Stimulated activated CD4-positive, alpha-beta T cell treated with anti-CD3 and anti-CD28 coated beads, Interleukin-1b, Interleukin-23, amount 100 ng/mL, for 24 hours (primary cell): Measurements from ENCODE around the gene EPHB2.
A peak's percentile ranks its signal among the peaks of the same experiment; 100 is the strongest.
"Not testable (repeated sequence)": the region's sequence is repeated elsewhere in the genome, so short reads cannot be mapped to it uniquely, and the experiment has no call there.

Experiments used
- DNase-seq, 4 experiments: peaks; one replicate each; pipeline ENCODE4 v3.0.0-alpha.2; 2020; ENCODE audit warnings: low read depth in 4 of 4, low spot score in 1 of 4

Gene EPHB2

GRCh38 chr1:22689505-22689904 is 21.1 kb upstream of the EPHB2 start:
- DNase-seq = no peak

DNA sequence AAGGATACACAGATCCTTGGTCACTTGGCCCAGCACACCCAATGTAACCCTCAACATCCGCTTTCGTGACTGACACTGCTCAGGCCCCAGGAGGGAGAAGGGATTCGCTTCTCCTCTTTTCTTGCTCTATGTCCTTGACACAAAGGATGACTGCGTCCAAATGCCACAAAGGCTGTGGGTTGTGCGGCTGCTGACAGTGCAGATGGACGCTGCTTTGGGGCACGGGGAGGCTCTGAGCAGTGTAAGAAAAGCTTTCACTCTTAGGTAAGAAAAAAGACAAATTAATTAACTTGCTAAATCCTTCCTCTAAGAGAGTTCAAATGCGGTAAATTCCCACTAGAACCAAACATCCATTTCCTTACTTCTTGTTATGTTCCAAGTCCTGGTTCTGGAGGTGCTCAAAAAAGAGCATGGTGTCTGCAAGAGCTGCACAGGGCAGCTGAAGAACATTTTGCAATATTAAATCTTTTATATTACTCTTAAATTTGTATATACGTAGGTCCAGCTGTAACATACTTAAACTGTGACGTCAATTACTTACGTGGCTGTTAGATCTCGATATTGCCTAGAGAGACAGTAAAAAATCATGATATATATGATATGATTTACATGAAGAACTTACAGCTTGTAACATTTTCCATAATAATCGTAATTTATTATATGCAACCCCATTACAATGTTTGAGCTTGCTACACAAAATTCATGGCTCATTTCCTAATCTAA is 19.4 kb upstream of the EPHB2 start:
- DNase-seq = no peak

GRCh38 chr1:22694172-22694571 is 16.5 kb upstream of the EPHB2 start:
- DNase-seq = no peak

DNA sequence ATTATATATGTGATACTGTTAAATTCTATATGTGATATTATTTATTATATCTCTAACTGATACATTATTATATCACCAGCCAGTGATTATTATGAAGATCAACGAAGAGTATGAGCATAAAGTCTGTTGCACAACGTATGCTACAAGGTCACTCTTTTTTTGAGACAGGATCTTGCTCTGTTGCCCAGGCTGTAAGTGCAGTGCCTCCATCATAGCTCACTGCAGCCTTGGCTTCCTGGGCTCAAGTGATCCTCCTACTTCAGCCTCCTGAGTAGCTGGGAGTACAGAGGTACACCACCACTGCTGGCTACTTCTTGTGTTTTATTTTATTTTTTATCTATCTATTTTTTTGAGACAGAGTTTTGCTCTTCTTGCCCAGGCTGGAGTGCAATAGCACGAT is 14.0 kb upstream of the EPHB2 start:
- no peak for DNase-seq

- no peak for DNase-seq
Observed at GRCh38 chr1:22697980-22698379, 12.7 kb upstream of the EPHB2 start.

GRCh38 chr1:22699681-22700520 is 10.7 kb upstream of the EPHB2 start:
- no peak for DNase-seq

DNA sequence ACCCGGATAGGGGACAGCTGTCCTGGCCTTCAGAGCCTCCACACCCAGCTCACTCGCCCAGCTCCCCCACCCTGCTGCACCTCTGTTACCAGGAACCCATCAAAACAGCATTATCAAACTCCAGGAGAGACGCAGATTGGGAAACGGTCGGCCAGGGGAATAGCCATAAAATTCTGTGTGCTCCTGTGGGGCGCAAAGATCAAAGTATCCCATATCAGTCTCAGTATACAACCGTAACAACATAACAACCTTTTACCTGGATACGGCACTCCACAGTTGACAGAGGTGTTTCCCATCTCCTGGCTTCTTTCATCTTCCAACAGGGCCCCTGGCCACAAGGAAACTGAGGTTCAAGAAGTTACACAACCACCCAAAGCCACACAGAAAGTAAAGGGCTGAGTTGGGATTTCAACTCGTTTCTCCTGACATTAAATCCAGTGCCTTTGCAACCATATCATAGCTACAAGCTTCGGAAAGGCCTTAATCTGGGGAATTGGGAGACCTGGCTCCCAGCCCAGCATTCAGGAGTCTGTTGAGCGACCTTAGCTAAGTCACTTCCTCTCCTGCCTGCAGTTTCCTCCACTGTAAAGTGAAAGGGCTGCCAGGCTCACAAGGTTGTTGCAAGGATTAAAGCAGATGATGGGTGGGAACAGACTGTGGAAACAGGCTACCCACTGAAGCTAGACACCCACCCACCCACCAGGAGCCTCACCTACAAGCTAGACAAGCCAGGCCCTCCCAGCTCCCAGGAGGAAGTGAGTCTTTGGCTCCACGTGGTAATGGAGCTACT is 8.1 kb upstream of the EPHB2 start:
- no peak for DNase-seq

DNA sequence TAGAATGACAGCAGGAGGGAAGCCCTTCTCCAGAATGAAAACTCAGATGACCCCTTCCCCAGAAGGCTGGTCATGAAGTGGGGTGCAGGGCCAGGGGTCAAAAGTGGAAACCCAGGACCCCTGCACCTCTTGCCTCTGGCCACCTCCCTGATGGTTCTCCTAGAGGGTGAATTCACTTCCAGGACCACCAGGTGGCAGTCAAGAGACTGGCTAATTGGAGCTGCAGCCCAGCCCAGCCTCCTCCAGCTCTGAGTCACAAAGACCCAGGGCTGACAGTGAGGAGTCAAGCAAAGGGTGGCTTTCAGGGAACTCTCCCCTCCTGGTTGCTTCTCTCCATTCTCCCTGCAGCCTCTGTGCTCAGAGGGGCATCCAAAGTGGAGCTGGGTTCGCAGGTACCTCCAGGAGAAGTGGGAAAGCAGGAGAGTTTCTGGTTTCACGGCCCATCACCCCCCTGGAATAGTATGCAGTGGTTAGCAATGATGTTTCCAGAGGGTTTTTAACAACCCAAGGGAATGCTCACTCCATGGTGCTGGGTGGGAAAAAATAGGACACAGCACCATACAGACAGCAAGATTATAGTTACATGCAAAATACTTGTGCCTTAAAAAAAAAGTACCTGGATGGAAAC is 6.1 kb upstream of the EPHB2 start:
- DNase-seq = peak; percentile 56 to 77 (median 64)

DNA sequence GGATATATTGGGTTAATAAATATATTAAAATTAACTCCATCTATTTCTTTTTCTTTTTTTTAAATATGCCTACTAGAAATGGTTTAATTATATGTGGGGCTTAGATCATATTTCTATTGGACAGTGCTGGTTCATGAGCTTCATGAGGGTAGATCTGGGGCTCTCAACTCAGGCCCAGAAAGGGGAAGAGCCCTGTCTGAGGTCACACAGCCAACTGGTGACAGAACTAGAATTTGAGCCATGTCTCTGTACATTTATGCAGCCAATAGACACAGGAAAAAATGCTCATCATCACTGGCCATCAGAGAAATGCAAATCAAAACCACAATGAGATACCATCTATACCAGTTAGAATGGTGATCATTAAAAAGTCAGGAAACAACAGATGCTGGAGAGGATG is 5.1 kb upstream of the EPHB2 start:
- no peak for DNase-seq

DNA sequence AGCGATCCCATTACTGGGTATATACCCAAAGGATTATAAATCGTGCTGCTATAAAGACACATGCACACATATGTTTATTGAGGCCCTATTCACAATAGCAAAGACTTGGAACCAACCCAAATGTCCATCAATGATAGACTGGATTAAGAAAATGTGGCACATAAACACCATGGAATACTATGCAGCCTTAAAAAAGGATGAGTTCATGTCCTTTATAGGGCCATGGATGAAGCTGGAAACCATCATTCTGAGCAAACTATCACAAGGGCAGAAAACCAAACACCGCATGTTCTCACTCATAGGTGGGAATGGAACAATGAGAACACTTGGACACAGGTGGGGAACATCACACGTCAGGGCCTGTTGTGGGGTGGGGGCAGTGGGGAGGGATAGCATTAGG is 4.5 kb upstream of the EPHB2 start:
- not testable (repeated sequence) for DNase-seq

DNA sequence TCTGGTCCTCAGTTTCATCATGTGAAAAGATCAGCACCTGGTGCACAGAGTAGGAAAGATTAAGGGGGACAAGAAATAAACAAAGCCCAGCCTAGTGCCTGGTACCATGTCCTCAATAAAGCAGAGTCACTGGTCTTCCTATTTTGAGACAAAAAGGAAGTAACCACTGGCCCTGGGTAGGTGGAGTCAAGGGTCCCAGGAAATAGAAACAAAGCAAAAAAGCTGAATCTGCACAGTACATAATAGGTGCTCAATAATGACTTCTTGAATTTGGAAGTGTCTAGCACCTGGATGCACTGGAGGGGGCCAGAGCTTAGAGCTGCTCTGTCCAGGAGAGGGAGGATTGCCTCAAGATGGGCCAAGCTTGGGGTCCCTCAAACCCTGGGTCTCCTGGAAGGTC is 1.9 kb upstream of the EPHB2 start:
- no peak for DNase-seq

- no peak for DNase-seq
Observed at GRCh38 chr1:22709227-22709626, 1.4 kb upstream of the EPHB2 start.

- DNase-seq = peak in 2 of 4 experiments; percentile 16 to 24
Observed at GRCh38 chr1:22709891-22710700, 543 bp upstream of the EPHB2 start.

GRCh38 chr1:22711071-22711470 is 432 bp downstream of the EPHB2 start:
- DNase-seq = no peak

DNA sequence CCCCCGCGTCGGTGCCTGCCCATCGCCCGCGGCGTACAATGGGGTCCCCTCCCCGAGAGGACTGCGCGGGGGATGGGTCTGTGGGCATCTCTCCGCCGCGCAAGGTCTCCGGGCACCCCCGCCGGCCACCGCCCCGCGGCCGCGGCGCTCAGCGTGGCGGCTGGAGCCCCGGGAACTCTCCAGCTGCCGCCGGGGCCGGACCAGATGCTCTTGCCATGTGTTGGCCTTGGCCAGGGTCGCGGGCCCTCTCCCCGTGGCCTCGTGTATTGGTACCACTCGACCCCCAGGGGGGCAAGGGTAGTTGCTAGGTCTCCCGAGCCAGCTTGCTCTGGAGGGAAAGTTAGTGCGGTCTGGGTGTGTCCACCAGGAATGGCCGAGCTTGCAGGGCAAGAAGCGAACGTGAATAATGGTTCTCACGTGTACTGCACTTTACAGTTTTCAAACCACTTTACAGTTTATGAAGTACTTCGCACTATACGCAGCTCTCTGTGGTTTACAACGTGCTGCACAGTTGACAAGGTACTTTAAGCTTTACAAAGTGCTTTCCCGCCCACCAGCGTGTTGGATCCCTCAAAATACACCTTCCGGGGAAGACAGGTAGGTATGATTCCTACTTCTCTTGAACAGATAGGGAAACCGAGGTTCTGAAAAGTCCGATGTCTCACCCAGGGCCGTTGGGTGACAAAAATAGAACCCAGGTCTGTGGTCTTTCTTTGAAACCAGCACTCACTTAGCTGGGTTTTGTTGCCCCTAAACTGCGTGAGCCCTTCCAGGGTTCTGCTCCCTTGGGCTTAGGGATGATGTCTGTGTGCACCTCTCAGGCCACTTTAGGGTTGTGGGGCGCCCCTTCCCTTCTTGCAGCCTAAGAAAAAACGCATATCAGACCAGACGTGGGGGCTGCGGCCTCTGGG is 1.2 kb downstream of the EPHB2 start:
- no peak for DNase-seq

DNA sequence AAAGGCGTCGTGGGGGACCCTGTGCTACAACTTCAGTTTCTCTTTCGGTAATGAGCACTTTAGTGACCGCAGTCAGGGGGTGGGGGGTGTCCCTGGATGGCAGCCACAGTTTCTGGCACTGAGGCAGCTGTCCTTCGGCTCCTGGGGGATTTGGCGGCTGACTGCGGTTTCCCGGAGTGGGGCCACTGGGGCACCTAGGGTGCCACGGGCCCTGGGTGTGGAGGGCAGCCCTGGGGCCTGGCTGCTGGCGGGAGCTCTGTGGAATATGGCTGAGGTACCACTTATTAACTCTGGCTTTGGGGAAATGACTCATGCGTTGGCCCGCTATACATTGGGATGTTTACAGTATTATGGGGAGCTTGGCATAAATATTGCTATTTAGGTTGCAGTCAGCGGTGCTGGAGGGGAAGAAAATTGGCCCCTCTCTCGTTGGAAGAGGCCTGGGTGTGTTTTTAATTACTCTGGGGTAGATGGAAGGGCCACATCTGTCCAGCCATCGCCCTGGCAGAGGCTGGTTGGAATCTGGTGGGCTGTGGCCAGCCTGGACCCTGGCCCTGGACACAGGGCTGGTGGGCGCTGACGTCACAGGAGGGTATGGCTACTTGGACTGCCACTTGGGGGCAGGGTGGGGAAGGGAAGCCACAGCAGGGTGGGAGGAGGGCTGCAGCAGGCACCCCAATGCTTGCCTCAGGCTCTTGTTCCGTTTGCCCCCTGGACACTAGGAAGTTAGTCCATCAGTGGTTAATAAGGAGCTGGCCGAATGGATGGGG is 2.0 kb downstream of the EPHB2 start:
- peak in 2 of 4 experiments; percentile 10 to 16 for DNase-seq

DNA sequence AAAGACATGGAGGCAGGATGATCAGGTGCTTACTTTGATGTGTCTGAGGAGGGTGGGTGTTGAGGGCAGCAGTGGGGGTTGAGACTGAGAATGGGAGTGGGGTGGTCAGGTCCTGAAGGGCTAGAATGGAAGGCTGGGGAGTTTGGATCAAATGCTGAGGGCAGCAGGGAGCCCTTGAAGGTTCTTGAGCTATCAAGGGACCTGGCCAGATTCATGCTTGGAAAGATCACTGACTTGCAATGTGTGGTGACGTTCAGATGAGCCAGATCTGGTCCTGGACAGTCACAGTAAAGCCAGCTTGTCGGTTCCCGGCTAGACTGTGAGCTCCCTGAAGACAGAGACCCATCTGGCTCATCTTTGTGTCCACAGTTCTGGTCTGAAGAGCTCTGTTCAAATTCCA is 3.8 kb downstream of the EPHB2 start:
- no peak for DNase-seq

- DNase-seq = no peak
Observed at GRCh38 chr1:22717037-22717760, 6.6 kb downstream of the EPHB2 start.
